HepG2 (cell line): Measurements from ENCODE around the gene TMEM256. TPM values are rescaled to one million over a fixed set of nuclear protein-coding genes. Genes with fewer than 3 reads are reported as not detected.
A peak's percentile ranks its signal among the peaks of the same experiment; 100 is the strongest.

Source experiments
- BORCS8-MEF2B ChIP-seq: sonication (generic); formaldehyde crosslinking; IDR thresholded peaks from 2 replicates; pipeline ENCODE4 v1.8.0; 2022; ENCODE audit warnings: mild to moderate bottlenecking, missing genetic modification reagents
- BRCA1 ChIP-seq: sonication (generic); formaldehyde crosslinking; IDR thresholded peaks from 2 replicates; pipeline ENCODE4 v1.4.0; 2020; ENCODE audit warnings: missing genetic modification reagents
- EED ChIP-seq: sonication (generic); formaldehyde crosslinking; IDR thresholded peaks from 2 replicates; pipeline ENCODE4 v1.5.0; 2020; ENCODE audit warnings: mild to moderate bottlenecking, missing genetic modification reagents
- HOXA7 ChIP-seq: sonication (generic); formaldehyde crosslinking; IDR thresholded peaks from 2 replicates; pipeline ENCODE4 v1.8.1; 2022; ENCODE audit warnings: mild to moderate bottlenecking, missing genetic modification reagents, moderate library complexity
- KAT2B ChIP-seq: fragments of 150-350 bp; IDR thresholded peaks from 2 replicates; pipeline ENCODE4 v1.6.1; 2014; ENCODE audit warnings: low read depth, low read length, borderline replicate concordance
- KDM2A ChIP-seq: sonication (generic); formaldehyde crosslinking; IDR thresholded peaks from 2 replicates; pipeline ENCODE4 v1.4.0; 2020; ENCODE audit warnings: low read depth, missing genetic modification reagents, borderline replicate concordance
- KDM5A ChIP-seq: fragments of 200-600 bp; sonication (generic); IDR thresholded peaks from 2 replicates; pipeline ENCODE4 v1.7.0; 2018; ENCODE audit warnings: antibody characterized with exemption, mild to moderate bottlenecking, low read length, borderline replicate concordance
- LRRFIP1 ChIP-seq: sonication (generic); formaldehyde crosslinking; conservative IDR thresholded peaks from 2 replicates; pipeline ENCODE4 v1.4.0; 2020; ENCODE audit warnings: missing genetic modification reagents
- PATZ1 ChIP-seq: sonication (generic); formaldehyde crosslinking; IDR thresholded peaks from 2 replicates; pipeline ENCODE4 v1.4.0; 2020; ENCODE audit warnings: missing genetic modification reagents
- POLR2AphosphoS2 ChIP-seq: IDR thresholded peaks from 2 replicates; pipeline ENCODE4 v1.6.1; 2011; ENCODE audit warnings: low read depth, low read length, improper control_type of control experiment
- RCOR2 ChIP-seq: IDR thresholded peaks from 2 replicates; pipeline ENCODE4 v1.6.1; 2016; ENCODE audit warnings: missing biosample characterization, missing genetic modification reagents
- RELA ChIP-seq: sonication (generic); formaldehyde crosslinking; IDR thresholded peaks from 2 replicates; pipeline ENCODE4 v1.4.0; 2020; ENCODE audit warnings: missing genetic modification reagents
- RFX1 ChIP-seq: fragments of 450-650 bp; IDR thresholded peaks from 2 replicates; pipeline ENCODE4 v1.6.1; 2017
- SSRP1 ChIP-seq: IDR thresholded peaks from 2 replicates; pipeline ENCODE4 v1.6.1; 2016; ENCODE audit warnings: control low read depth
- SUZ12 ChIP-seq: fragments of 150-350 bp; IDR thresholded peaks from 2 replicates; pipeline ENCODE4 v1.6.1; 2014; ENCODE audit warnings: low read depth, low read length
- XBP1 ChIP-seq: sonication (generic); formaldehyde crosslinking; IDR thresholded peaks from 2 replicates; pipeline ENCODE4 v1.5.0; 2020; ENCODE audit warnings: missing genetic modification reagents
- ZBTB3 ChIP-seq: sonication (generic); formaldehyde crosslinking; IDR thresholded peaks from 2 replicates; pipeline ENCODE4 v1.4.0; 2020; ENCODE audit warnings: low read depth, mild to moderate bottlenecking, moderate library complexity, missing genetic modification reagents, borderline replicate concordance
- ZEB1 ChIP-seq: IDR thresholded peaks from 2 replicates; pipeline ENCODE4 v1.6.1; 2012; ENCODE audit warnings: mild to moderate bottlenecking, low read depth, inconsistent platforms; ENCODE audit not compliant: insufficient replicate concordance
- ZNF180 ChIP-seq: sonication (generic); formaldehyde crosslinking; IDR thresholded peaks from 2 replicates; pipeline ENCODE4 v1.4.0; 2020; ENCODE audit warnings: low read depth, missing genetic modification reagents, borderline replicate concordance
- ZNF263 ChIP-seq: sonication (generic); formaldehyde crosslinking; IDR thresholded peaks from 2 replicates; pipeline ENCODE4 v1.4.0; 2020; ENCODE audit warnings: missing genetic modification reagents
- ZNF30 ChIP-seq: sonication (generic); formaldehyde crosslinking; IDR thresholded peaks from 2 replicates; pipeline ENCODE4 v1.5.0; 2020; ENCODE audit warnings: mild to moderate bottlenecking, missing genetic modification reagents
- ZNF550 ChIP-seq: sonication (generic); formaldehyde crosslinking; IDR thresholded peaks from 2 replicates; pipeline ENCODE4 v1.4.0; 2020; ENCODE audit warnings: mild to moderate bottlenecking, missing genetic modification reagents, borderline replicate concordance
- ZNF615 ChIP-seq: sonication (generic); formaldehyde crosslinking; IDR thresholded peaks from 2 replicates; pipeline ENCODE4 v1.5.0; 2020; ENCODE audit warnings: mild to moderate bottlenecking, missing genetic modification reagents, borderline replicate concordance
- ZNF775 ChIP-seq: sonication (generic); formaldehyde crosslinking; IDR thresholded peaks from 2 replicates; pipeline ENCODE4 v1.4.0; 2020; ENCODE audit warnings: missing genetic modification reagents, mild to moderate bottlenecking, moderate library complexity, borderline replicate concordance
- ZSCAN20 ChIP-seq: sonication (generic); formaldehyde crosslinking; IDR thresholded peaks from 2 replicates; pipeline ENCODE4 v1.4.0; 2020; ENCODE audit warnings: missing genetic modification reagents, mild to moderate bottlenecking, borderline replicate concordance
- polyA plus RNA-seq, 8 experiments: library from polyadenylated mRNA; depleted of rRNA in 3 of 8; stranded (reverse) in 7 of 8; unstranded in 1 of 8; fragments of >200 nt; fragmentation: Illumina TruSeq in 4 of 8; extraction: Trizol in 4 of 8; gene quantifications; 2 replicates each; pipeline versions ENCODE4 v1.2.1 to v1.2.3, GENCODE V29; 2011 to 2016; ENCODE audit warnings: low read depth in 4 of 8, missing spikeins in 1 of 8, mixed read lengths in 1 of 8; ENCODE audit not compliant: insufficient read depth in 1 of 8
- total RNA-seq, 5 experiments: library from RNA; depleted of rRNA; stranded (reverse); fragments of >200 nt; fragmentation: Illumina TruSeq; extraction: Trizol; gene quantifications; 2 replicates each; pipeline ENCODE4 v1.2.3, GENCODE V29; 2016; ENCODE audit warnings: low read depth in 1 of 5
- TF ChIP-seq, protein P1 (sequence below): sonication (generic); formaldehyde crosslinking; IDR thresholded peaks from 2 replicates; pipeline ENCODE4 v1.8.0; 2022; ENCODE audit warnings: missing genetic modification reagents, mild to moderate bottlenecking, inconsistent platforms, borderline replicate concordance

Gene TMEM256
- total and polyA plus RNA-seq, 2 of the 13 experiments (the other 11 are each of a cell fraction or from before 2014, with no cell fraction given) = 231 to 252 TPM

- TF ChIP-seq HOXA7 (no peak), ZNF775 (CRISPR knock-in tag) (peak; percentile 34; the same call in 1 of the 2 replicates), ZNF550 (CRISPR knock-in tag) (no peak), ZNF30 (CRISPR knock-in tag) (no peak), KDM2A (CRISPR knock-in tag) (peak; percentile 56; the same call in 1 of the 2 replicates), ZSCAN20 (0 out of 2 replicates have a peak, but pooled peaks have one; percentile 27), BRCA1 (CRISPR knock-in tag) (0 out of 2 replicates have a peak, but pooled peaks have one; percentile 41), RELA (CRISPR knock-in tag) (no peak), RFX1 (no peak), ZNF180 (no peak), EED (CRISPR knock-in tag) (no peak), KAT2B (no peak), ZNF263 (CRISPR knock-in tag) (no peak), KDM5A (no peak), PATZ1 (CRISPR knock-in tag) (peak; percentile 29; the same call in 1 of the 2 replicates), XBP1 (no peak), BORCS8-MEF2B (CRISPR knock-in tag) (no peak), ZNF615 (CRISPR knock-in tag) (no peak), SSRP1 (CRISPR knock-in tag) (no peak), SUZ12 (no peak), RCOR2 (CRISPR knock-in tag) (no peak), ZEB1 (no peak), POLR2AphosphoS2 (no peak), ZBTB3 (no peak), LRRFIP1 (CRISPR knock-in tag) (no peak)
- TF ChIP-seq, protein P1, sequence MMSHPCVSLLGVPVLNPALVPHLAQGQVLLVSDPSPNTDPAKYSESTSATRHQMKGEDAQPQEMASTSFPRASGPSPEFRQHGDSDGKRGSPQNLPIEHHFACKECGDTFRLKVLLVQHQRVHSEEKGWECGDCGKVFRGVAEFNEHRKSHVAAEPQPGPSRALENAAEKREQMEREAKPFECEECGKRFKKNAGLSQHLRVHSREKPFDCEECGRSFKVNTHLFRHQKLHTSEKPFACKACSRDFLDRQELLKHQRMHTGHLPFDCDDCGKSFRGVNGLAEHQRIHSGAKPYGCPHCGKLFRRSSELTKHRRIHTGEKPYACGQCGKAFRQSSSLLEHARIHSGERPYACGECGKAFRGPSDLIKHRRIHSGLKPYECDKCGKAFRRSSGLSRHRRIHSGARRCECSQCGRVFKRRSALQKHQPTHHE = no peak
Measured at GRCh38 chr17:7380855-7381683, 22.8 kb downstream of the TMEM256 start, which contains the start of gene TNK1 (continued).
